ENCODE measurements around the gene ADSS1. TPM values are rescaled to one million over a fixed set of nuclear protein-coding genes. Genes with fewer than 3 reads are reported as not detected.

ADSS1 gene
- polyA plus RNA-seq, 4 donors = 14.5 to 18.5 (median 17.3) TPM

- no peak for DNase-seq (ENCODE audit: low read depth in 4 of 4, low spot score in 3 of 4)
These were observed 37.2 kb upstream of the ADSS1 start for GRCh38 chr14:104686624-104687517.

DNA sequence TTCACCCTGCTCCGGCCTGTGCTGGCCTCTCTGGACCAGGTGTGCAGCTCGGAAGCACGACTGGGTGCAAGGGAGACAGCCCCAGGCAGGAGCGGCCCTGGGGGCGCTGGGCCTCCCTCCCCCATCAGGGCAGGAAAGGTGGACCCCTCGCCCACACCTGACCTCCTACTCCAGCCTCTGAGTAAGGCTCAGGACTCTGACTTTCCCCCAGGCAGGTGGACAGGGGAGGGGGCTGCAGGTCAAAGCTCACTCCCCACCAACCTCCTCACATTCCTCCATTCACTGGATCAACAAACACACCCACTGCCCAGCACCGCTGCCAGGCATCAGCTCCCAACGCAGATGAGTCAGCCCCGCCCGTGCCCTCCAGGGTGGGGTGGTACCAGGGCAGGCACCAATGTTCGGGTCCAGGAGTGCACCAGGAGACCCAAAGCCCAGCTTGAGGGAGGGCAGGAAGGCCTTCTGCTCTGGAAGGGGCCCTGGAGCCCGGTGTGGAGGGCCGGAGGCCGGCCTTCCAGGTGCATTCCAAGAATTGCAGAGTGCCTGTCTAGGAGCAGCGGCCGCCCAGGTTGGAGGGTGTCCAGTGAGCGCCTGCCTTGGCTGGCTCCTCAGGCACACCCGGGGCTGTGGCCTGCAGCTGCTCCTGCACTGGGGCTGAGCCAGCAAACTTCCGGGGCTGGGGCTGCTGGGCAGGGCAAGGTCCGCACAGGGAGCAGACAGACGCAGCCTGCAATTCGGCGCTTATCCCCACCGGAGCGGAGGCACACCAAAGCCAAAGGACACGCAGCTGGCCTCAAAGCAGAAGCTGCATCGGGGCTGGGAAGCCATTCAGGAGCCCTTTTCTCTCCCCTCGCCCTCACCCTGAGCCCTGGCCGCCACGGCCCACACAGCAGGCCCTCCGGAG is 36.2 kb upstream of the ADSS1 start:
- DNase-seq (ENCODE audit: low read depth in 4 of 4, low spot score in 3 of 4) = no peak

DNA sequence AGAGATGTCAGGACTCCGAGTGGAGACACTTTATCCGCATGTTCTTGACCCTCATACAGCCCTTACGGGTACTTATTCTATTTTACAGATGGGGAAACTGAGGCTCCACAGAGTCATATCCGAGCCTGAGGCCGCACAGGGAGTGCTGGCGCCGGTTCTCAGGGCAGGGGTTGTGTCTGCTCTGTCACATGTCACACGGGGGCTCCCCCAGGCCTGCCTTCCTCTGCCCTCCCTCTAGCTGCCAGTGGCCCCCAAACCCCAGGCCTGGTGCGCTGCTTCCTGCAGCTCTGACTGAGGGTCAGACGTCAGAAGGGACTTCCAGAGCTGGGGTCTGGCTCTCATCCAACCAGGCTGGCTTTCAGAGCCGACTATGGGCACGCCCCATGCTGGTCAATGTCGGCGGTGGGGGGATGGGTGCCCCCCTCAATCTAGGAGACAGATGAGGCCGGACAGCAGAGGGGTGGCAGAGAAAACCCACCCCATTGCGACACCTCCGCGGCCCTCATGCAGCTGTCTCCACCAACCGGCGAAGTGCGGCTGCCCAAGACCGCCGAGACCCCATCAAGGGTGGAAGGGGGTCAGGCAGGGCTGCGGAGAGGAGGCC is 35.4 kb upstream of the ADSS1 start:
- DNase-seq (ENCODE audit: low read depth in 4 of 4, low spot score in 3 of 4) = no peak

GRCh38 chr14:104689109-104689880 is 34.7 kb upstream of the ADSS1 start, which contains the start of gene INF2:
TSS of gene INF2 (plus strand) at chr14:104689618. CDS start at chr14:104701366, 11,748 bp downstream.
- no peak for DNase-seq (ENCODE audit: low read depth in 4 of 4, low spot score in 3 of 4)

GRCh38 chr14:104689881-104690711 is 33.9 kb upstream of the ADSS1 start:
- no peak for DNase-seq (ENCODE audit: low read depth in 4 of 4, low spot score in 3 of 4)

DNA sequence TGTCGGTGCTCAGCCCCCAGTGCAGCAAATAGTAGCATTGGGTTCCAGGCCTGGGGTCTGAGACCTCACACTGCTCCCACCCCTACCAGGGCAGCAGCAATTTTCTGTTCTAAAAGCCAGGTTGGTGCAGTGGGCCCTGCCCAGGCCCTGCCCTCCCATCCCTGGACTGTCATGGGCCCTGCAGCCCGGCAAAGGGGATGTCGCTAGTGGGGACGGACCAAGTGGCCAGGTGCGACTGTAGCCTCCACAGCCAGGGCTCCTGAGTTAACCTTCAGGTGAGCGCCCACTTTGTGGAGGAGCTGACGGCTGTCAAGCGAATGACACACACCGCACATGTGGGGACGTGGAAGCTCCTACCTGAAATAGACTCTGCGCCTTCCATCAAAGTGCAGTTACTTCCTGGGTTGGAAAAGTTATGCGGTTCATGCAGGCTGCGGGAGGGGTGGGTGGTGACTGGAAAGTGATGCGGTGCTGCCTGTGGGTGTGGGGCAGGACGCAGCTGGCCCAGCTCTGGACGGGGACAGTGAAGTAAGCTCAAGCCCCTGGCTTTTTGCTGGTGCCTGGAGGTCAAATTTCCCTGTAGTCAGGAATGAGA is 33.1 kb upstream of the ADSS1 start:
- DNase-seq (ENCODE audit: low read depth in 4 of 4, low spot score in 3 of 4) = no peak

DNA sequence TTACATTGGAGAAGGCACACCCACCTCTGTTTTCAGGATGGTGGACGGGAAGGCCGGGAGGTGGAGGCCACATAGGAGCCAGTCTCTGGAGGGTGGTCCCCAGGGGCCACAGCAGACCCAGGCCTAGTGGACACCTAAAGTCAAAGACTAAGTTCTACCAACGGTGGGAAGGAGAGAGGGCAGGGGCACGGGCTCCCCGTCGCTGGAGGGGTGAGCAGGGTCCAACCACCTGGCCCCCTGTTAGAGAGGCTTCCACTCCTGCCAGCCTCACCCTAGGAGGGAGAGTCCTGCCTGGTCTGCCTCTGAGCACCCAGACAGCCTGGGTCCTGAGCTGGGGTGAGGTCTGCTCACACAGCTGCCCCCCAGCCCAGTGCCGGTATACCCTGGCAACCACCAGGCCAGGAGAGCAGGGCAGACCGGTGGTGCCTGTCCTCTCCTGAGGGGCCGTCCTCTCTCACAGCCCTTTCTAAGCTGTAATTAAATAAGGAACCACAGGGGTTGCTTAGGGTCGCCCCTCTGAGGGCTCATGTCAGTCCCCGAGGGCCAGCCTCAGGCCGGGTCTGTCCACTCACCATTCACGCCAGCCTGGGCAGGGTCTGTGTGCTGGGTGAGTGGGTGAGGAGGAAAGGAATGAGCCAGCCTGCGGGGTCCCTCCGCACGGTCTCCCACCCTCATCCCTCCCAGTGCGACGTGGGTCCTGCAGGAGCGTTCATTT is 32.3 kb upstream of the ADSS1 start:
- no peak for DNase-seq (ENCODE audit: low read depth in 4 of 4, low spot score in 3 of 4)

GRCh38 chr14:104692261-104692938 is 31.6 kb upstream of the ADSS1 start:
- DNase-seq (ENCODE audit: low read depth in 4 of 4, low spot score in 3 of 4) = no peak

GRCh38 chr14:104692939-104693315 is 31.1 kb upstream of the ADSS1 start:
- DNase-seq (ENCODE audit: low read depth in 4 of 4, low spot score in 3 of 4) = no peak

GRCh38 chr14:104693482-104694431 is 30.3 kb upstream of the ADSS1 start:
- no peak for DNase-seq (ENCODE audit: low read depth in 4 of 4, low spot score in 3 of 4)

- no peak for DNase-seq (ENCODE audit: low read depth in 4 of 4, low spot score in 3 of 4)
These were observed 29.5 kb upstream of the ADSS1 start for GRCh38 chr14:104694475-104694950.

- no peak for DNase-seq (ENCODE audit: low read depth in 4 of 4, low spot score in 3 of 4)
These were observed 28.9 kb upstream of the ADSS1 start for GRCh38 chr14:104694991-104695659.

DNA sequence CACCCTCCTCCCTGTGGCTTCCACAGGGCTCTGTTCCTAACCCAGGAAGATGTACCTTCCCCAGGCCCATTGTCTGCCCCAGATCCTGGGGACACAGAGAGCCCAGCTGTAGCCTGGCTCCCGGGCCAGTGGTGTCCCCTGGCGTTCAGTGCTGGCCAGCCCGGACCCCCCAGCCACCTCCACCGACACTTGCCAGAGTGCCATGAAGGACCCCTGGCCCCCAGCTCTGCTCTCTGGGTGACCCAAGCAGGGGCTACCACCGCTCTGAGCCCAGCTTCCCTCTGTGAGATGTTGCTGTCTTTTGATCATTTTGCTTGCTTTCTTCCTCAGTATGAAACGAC is 28.4 kb upstream of the ADSS1 start:
- DNase-seq (ENCODE audit: low read depth in 4 of 4, low spot score in 3 of 4) = no peak

DNA sequence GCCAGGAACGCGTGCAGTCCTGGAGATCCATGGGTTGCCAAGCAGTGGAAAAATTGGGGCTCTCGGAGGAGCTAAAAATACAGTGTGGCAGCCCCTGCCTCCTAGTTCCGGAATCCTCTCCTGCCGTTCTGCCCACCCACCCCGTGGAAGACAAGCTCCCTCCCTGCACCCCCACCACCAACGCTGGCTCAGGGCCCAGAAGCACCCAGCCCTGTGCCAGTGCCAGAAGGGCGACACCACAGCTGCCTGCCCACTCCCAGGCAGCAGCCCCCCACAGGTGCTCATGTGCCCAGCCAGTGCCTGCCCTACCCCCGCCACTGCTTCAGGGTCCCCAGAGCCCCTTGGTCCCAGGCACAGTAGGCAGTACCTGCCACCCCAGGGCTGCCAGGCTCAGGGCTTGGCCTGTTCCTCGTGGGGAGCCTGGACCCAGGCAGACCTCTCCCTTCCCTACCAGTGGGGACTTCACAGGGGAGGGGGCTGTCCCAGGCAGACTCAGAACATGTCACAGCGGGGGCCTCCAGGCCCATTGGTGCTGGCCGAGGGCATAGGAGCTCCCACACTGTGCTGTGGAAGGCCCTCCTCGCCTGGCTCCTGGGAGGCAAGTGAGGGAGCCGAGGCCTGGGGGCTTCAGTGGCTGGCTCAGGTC is 27.2 kb upstream of the ADSS1 start:
- DNase-seq (ENCODE audit: low read depth in 4 of 4, low spot score in 3 of 4) = no peak

DNA sequence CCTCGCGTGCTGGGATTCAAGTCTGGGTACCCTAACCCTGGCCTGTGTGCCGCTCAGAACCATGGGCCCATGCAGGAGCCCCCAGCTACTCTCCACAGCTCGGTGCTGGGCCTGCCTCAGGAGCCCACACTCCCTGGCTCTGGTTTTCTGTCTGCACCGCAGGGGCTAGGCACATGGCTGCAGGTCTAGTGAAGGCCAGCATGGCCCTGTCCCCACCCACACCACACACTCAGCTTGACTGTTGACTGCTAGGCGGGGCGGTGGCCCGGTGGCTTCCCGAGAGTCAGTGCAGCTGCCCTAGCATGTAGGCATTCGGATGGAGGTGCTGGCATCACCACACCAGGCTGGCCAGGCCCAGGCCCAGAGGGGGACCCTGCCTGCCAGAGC is 26.7 kb upstream of the ADSS1 start:
- no peak for DNase-seq (ENCODE audit: low read depth in 4 of 4, low spot score in 3 of 4)
